ENCODE results near the gene PDS5A.

DNA sequence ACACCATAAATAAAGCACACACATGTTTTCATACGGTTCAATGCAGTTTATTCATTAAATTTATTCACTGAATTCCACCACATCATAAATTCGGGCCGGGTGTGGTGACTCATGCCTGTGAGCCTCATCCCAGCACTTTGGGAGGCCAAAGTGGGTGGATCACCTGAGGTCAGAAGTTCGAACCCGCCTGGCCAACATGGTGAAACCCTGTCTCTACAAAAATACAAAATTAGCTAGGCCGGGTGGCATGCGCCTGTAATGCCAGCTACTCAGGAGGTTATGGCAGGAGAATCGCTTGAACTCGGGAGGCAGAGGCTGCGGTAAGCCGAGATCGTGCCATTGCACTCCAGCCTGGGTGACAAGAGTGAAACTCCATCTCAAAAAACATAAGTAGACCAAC is 131.6 kb downstream of the PDS5A start:
- TF ChIP-seq, protein P1, sequence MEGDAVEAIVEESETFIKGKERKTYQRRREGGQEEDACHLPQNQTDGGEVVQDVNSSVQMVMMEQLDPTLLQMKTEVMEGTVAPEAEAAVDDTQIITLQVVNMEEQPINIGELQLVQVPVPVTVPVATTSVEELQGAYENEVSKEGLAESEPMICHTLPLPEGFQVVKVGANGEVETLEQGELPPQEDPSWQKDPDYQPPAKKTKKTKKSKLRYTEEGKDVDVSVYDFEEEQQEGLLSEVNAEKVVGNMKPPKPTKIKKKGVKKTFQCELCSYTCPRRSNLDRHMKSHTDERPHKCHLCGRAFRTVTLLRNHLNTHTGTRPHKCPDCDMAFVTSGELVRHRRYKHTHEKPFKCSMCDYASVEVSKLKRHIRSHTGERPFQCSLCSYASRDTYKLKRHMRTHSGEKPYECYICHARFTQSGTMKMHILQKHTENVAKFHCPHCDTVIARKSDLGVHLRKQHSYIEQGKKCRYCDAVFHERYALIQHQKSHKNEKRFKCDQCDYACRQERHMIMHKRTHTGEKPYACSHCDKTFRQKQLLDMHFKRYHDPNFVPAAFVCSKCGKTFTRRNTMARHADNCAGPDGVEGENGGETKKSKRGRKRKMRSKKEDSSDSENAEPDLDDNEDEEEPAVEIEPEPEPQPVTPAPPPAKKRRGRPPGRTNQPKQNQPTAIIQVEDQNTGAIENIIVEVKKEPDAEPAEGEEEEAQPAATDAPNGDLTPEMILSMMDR (CRISPR knock-in tag; IDR thresholded peaks at IDR 0.05) = no peak
- TF ChIP-seq CEBPB (IDR thresholded peaks at IDR 0.05; ENCODE audit: borderline replicate concordance, low read depth, low read length) (no peak), MAFK (conservative IDR thresholded peaks at IDR 0.05 in 1 of 2, IDR thresholded peaks at IDR 0.05 in 1 of 2; ENCODE audit: low read length in 2 of 2) (no peak), MXI1 (IDR thresholded peaks at IDR 0.05; ENCODE audit: borderline replicate concordance, low read depth, low read length) (no peak), POGZ (CRISPR knock-in tag; IDR thresholded peaks at IDR 0.05) (no peak), NFIC (IDR thresholded peaks at IDR 0.05; ENCODE audit: low read length) (no peak), MAZ (IDR thresholded peaks at IDR 0.05; ENCODE audit: borderline replicate concordance, low read depth, low read length) (no peak), MAZ (CRISPR knock-in tag; IDR thresholded peaks at IDR 0.05; ENCODE audit: low read depth) (no peak), PAF1 (CRISPR knock-in tag; IDR thresholded peaks at IDR 0.05) (no peak), HNRNPUL1 (IDR thresholded peaks at IDR 0.05; ENCODE audit: low read depth, low read length) (no peak), HNRNPLL (IDR thresholded peaks at IDR 0.05; ENCODE audit: low read depth, low read length, poor library complexity, severe bottlenecking) (no peak), ZKSCAN5 (CRISPR knock-in tag; IDR thresholded peaks at IDR 0.05) (no peak), KLF6 (CRISPR knock-in tag; IDR thresholded peaks at IDR 0.05) (no peak), ZNF7 (CRISPR knock-in tag; IDR thresholded peaks at IDR 0.05) (no peak)
- TF ChIP-seq, protein P2, sequence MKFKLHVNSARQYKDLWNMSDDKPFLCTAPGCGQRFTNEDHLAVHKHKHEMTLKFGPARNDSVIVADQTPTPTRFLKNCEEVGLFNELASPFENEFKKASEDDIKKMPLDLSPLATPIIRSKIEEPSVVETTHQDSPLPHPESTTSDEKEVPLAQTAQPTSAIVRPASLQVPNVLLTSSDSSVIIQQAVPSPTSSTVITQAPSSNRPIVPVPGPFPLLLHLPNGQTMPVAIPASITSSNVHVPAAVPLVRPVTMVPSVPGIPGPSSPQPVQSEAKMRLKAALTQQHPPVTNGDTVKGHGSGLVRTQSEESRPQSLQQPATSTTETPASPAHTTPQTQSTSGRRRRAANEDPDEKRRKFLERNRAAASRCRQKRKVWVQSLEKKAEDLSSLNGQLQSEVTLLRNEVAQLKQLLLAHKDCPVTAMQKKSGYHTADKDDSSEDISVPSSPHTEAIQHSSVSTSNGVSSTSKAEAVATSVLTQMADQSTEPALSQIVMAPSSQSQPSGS (CRISPR knock-in tag; IDR thresholded peaks at IDR 0.05) = no peak

All from HepG2 (cell line).